C4-2B (cell line): Measurements from ENCODE around the gene C12orf43.

ENCODE experiments used
- ZFX ChIP-seq: fragments of 450-650 bp; IDR thresholded peaks from 2 replicates; pipeline ENCODE4 v1.6.1; 2017
- TF ChIP-seq, protein P1 (sequence below): fragments of 450-650 bp; conservative IDR thresholded peaks from 2 replicates; pipeline ENCODE4 v1.5.1; 2017; ENCODE audit warnings: mild to moderate bottlenecking

GRCh38 chr12:121022713-121023112 lies 6.4 kb upstream of the C12orf43 start:
- TF ChIP-seq, protein P1, sequence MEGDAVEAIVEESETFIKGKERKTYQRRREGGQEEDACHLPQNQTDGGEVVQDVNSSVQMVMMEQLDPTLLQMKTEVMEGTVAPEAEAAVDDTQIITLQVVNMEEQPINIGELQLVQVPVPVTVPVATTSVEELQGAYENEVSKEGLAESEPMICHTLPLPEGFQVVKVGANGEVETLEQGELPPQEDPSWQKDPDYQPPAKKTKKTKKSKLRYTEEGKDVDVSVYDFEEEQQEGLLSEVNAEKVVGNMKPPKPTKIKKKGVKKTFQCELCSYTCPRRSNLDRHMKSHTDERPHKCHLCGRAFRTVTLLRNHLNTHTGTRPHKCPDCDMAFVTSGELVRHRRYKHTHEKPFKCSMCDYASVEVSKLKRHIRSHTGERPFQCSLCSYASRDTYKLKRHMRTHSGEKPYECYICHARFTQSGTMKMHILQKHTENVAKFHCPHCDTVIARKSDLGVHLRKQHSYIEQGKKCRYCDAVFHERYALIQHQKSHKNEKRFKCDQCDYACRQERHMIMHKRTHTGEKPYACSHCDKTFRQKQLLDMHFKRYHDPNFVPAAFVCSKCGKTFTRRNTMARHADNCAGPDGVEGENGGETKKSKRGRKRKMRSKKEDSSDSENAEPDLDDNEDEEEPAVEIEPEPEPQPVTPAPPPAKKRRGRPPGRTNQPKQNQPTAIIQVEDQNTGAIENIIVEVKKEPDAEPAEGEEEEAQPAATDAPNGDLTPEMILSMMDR, result no peak
- no peak for TF ChIP-seq ZFX
